HG03520 (cell line): Measurements from ENCODE around the gene EBF3.

Source experiments
- ATAC-seq: cut with Tn5 transposase; IDR thresholded peaks from one replicate; pipeline ENCODE4 v1.9.1; 2021; ENCODE audit warnings: mild to moderate bottlenecking, moderate library complexity; ENCODE audit not compliant: unreplicated experiment

Gene EBF3

GRCh38 chr10:129963641-129964501, at the start of gene EBF3:
EBF3 (minus strand) TSS chr10:129964274; CDS start chr10:129963768, 506 bp downstream.
- no peak for ATAC-seq

- ATAC-seq: no peak
Measured at GRCh38 chr10:130013335-130014262, 49.5 kb upstream of the EBF3 start.

- ATAC-seq: no peak
Measured at GRCh38 chr10:130012129-130012528, 48.1 kb upstream of the EBF3 start.

GRCh38 chr10:130010653-130011052, 46.6 kb upstream of the EBF3 start:
- ATAC-seq: no peak

- ATAC-seq: no peak
Measured at GRCh38 chr10:130009228-130009627, 45.2 kb upstream of the EBF3 start.

GRCh38 chr10:130003787-130004613, 39.9 kb upstream of the EBF3 start:
- ATAC-seq: no peak

GRCh38 chr10:130003166-130003565, 39.1 kb upstream of the EBF3 start:
- no peak for ATAC-seq

GRCh38 chr10:130002606-130003005, 38.5 kb upstream of the EBF3 start:
- no peak for ATAC-seq

- no peak for ATAC-seq
Measured at GRCh38 chr10:130000918-130001317, 36.8 kb upstream of the EBF3 start.

- ATAC-seq: no peak
Measured at GRCh38 chr10:129999140-129999539, 35.1 kb upstream of the EBF3 start.

GRCh38 chr10:129993621-129994020, 29.5 kb upstream of the EBF3 start:
- no peak for ATAC-seq

GRCh38 chr10:129992356-129992755, 28.3 kb upstream of the EBF3 start:
- no peak for ATAC-seq

- no peak for ATAC-seq
Measured at GRCh38 chr10:129982825-129983224, 18.8 kb upstream of the EBF3 start.

GRCh38 chr10:129978980-129979379, 14.9 kb upstream of the EBF3 start:
- ATAC-seq: no peak

GRCh38 chr10:129978322-129978721, 14.2 kb upstream of the EBF3 start:
- no peak for ATAC-seq

- ATAC-seq: no peak
Measured at GRCh38 chr10:129977794-129978193, 13.7 kb upstream of the EBF3 start.

- no peak for ATAC-seq
Measured at GRCh38 chr10:129973674-129974059, 9.6 kb upstream of the EBF3 start.

GRCh38 chr10:129972966-129973673, 9.0 kb upstream of the EBF3 start:
- no peak for ATAC-seq

GRCh38 chr10:129972145-129972965, 8.3 kb upstream of the EBF3 start:
- no peak for ATAC-seq
